ENCODE results near the gene MBTD1. TPM values are rescaled to one million over a fixed set of nuclear protein-coding genes. Genes with fewer than 3 reads are reported as not detected.

The MBTD1 gene
- total and polyA plus RNA-seq, 11 donors, result 3.4 to 9.8 (median 5.8) TPM

GRCh38 chr17:51214920-51215319, 44.9 kb downstream of the MBTD1 start:
- peaks cover 0 to 4% (median 0%) of the 10 kb centered on the region in 12 donors for H3K4me1 ChIP-seq
- WGBS, 4 donors, result 71 to 95% (median 80%) methylated on average over 1 of the region's 1 CpG
- DNase-seq (no peak), ATAC-seq (no peak)
- H3K27me3 ChIP-seq, result no peaks in the 10 kb centered on the region
- H3K36me3 ChIP-seq, result peaks cover 0 to 100% (median 98%) of the 10 kb centered on the region in 9 donors
- no peak overlapping the region for H3K4me3 ChIP-seq
- intact Hi-C loops (cut with DNase I), result no loop called here
- no peak overlapping the region for H3K27ac ChIP-seq
- TF ChIP-seq POLR2A (IDR thresholded peaks at IDR 0.05), result no peak
- TF ChIP-seq, protein P1, sequence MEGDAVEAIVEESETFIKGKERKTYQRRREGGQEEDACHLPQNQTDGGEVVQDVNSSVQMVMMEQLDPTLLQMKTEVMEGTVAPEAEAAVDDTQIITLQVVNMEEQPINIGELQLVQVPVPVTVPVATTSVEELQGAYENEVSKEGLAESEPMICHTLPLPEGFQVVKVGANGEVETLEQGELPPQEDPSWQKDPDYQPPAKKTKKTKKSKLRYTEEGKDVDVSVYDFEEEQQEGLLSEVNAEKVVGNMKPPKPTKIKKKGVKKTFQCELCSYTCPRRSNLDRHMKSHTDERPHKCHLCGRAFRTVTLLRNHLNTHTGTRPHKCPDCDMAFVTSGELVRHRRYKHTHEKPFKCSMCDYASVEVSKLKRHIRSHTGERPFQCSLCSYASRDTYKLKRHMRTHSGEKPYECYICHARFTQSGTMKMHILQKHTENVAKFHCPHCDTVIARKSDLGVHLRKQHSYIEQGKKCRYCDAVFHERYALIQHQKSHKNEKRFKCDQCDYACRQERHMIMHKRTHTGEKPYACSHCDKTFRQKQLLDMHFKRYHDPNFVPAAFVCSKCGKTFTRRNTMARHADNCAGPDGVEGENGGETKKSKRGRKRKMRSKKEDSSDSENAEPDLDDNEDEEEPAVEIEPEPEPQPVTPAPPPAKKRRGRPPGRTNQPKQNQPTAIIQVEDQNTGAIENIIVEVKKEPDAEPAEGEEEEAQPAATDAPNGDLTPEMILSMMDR (IDR thresholded peaks at IDR 0.05), result no peak
- H3K9me3 ChIP-seq, result no peaks in the 10 kb centered on the region

DNA sequence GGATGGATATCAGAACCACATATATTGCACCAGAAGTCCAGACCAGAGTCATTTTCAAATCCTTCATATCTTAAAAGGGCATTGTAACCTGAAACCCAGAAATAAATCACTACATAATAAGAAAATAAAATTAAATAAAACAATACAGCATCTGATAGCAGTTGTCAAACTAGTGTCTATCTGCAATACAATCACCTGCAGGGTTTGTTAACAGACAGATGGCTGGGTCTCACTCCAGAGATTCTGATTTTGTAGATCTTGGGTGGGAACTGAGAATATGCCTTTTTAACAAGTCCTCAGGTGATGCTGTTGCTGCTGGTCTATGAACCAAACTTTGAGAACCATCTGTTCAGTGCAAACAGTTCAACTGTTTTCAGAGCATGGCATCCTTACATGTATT, 56.0 kb downstream of the MBTD1 start:
- no peak for TF ChIP-seq POLR2A (IDR thresholded peaks at IDR 0.05)
- no peaks in the 10 kb centered on the region for H3K27me3 ChIP-seq
- ATAC-seq (no peak), DNase-seq (no peak)
- no peaks in the 10 kb centered on the region for H3K4me1 ChIP-seq
- H3K27ac ChIP-seq, result no peak overlapping the region
- H3K4me3 ChIP-seq, result no peak overlapping the region
- no peaks in the 10 kb centered on the region for H3K9me3 ChIP-seq
- intact Hi-C loops (cut with DNase I), result no loop called here
- peaks cover 0 to 100% (median 97%) of the 10 kb centered on the region in 9 donors for H3K36me3 ChIP-seq

- no peak overlapping the region for H3K4me3 ChIP-seq
- intact Hi-C loops (cut with DNase I), result no loop called here
- no peak overlapping the region for H3K27ac ChIP-seq
- ATAC-seq (no peak), DNase-seq (no peak)
- H3K4me1 ChIP-seq, result no peaks in the 10 kb centered on the region
- WGBS, 4 donors, result 72 to 88% (median 87%) methylated on average over 2 of the region's 2 CpGs
- peaks cover 0 to 99% (median 94%) of the 10 kb centered on the region in 9 donors for H3K36me3 ChIP-seq
- no peaks in the 10 kb centered on the region for H3K27me3 ChIP-seq
- TF ChIP-seq, protein P1 (IDR thresholded peaks at IDR 0.05), result no peak
- no peak for TF ChIP-seq POLR2A (IDR thresholded peaks at IDR 0.05)
- no peaks in the 10 kb centered on the region for H3K9me3 ChIP-seq
These were observed 59.0 kb downstream of the MBTD1 start for GRCh38 chr17:51200846-51201245.

- no peak for ATAC-seq
- TF ChIP-seq, protein P1 (IDR thresholded peaks at IDR 0.05), result no peak
- Histone ChIP-seq H3K9me3 (no peaks in the 10 kb centered on the region), H3K27me3 (no peaks in the 10 kb centered on the region), H3K27ac (no peak overlapping the region), H3K36me3 (peaks cover 0 to 99% (median 94%) of the 10 kb centered on the region in 9 donors), H3K4me1 (no peaks in the 10 kb centered on the region), H3K4me3 (no peak overlapping the region)
- intact Hi-C loops (cut with DNase I), result no loop called here
- no peak for DNase-seq
- 79 to 96% (median 93%) methylated on average over 6 of the region's 6 CpGs for WGBS, 4 donors
These were observed 59.6 kb downstream of the MBTD1 start for GRCh38 chr17:51200295-51200694.

DNA sequence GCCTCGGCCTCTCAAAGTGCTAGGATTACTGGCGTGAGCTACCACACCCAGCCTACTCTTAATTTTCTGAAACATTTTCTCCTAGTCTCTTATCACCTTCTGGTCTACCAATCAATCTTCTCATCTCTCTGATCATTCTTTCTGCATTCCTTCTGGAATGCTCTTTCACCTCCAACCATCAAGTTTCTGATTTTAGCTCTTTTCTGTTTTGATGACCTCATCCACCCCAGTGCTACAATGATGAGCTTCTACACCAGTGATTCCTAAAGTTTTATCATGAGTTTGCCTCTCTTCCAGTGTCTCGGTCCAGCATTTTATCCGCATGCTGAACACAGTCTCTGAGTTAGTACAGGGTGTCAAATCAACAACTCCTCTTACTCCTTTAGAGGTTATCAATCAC, 62.1 kb downstream of the MBTD1 start:
- Histone ChIP-seq H3K4me1 (no peaks in the 10 kb centered on the region), H3K9me3 (no peaks in the 10 kb centered on the region), H3K4me3 (no peak overlapping the region), H3K36me3 (peaks cover 2 to 99% (median 94%) of the 10 kb centered on the region in 9 donors), H3K27ac (no peak overlapping the region), H3K27me3 (no peaks in the 10 kb centered on the region)
- DNase-seq (no peak), ATAC-seq (no peak)
- no peak for TF ChIP-seq POLR2A (IDR thresholded peaks at IDR 0.05)
- TF ChIP-seq, protein P1 (IDR thresholded peaks at IDR 0.05), result no peak
- WGBS, 4 donors, result 88 to 98% (median 95%) methylated on average over 3 to 4 of the region's 4 CpGs
- intact Hi-C loops (cut with DNase I), result no loop called here

All from heart left ventricle (tissue), 16 donors.